Bronchial epithelial cell (primary cell): ENCODE data around the gene MCM3AP. TPM values are rescaled to one million over a fixed set of nuclear protein-coding genes. Genes with fewer than 3 reads are reported as not detected.

ENCODE experiments used
- DNase-seq: peaks from one replicate; pipeline ENCODE4 v3.0.0-alpha.2; 2010; ENCODE audit warnings: low read depth
- FAIRE-seq: peaks from 2 replicates; lab custom pipeline; 2011; peaks lifted over from hg19 to GRCh38; lab: Jason Lieb, UNC
- H3K27me3 ChIP-seq: 2 replicates; pipeline ENCODE4 v1.5.1; 2011; ENCODE audit warnings: low read length; ENCODE audit not compliant: control insufficient read depth, insufficient read depth
- H3K36me3 ChIP-seq: 2 replicates; pipeline ENCODE4 v1.5.1; 2011; ENCODE audit warnings: low read length; ENCODE audit not compliant: control insufficient read depth, insufficient read depth
- H3K4me3 ChIP-seq: 2 replicates; pipeline ENCODE4 v1.5.1; 2011; ENCODE audit warnings: mild to moderate bottlenecking, low read depth, low read length, control low read depth
- CTCF ChIP-seq: IDR thresholded peaks from 2 replicates; pipeline ENCODE4 v1.5.1; 2011; ENCODE audit warnings: mild to moderate bottlenecking, moderate library complexity, low read length, control low read depth, inconsistent platforms; ENCODE audit not compliant: insufficient read depth, severe bottlenecking
- total RNA-seq: library from RNA; depleted of rRNA; stranded (reverse); fragments of >200 nt; gene quantifications from 2 replicates; pipeline ENCODE4 v1.2.1, GENCODE V29; 2014

The MCM3AP gene
- total RNA-seq, 1 donor from 2014 or later: 70.8 TPM

GRCh38 chr21:46326110-46326703 lies 40.8 kb upstream of the MCM3AP start:
- Histone ChIP-seq H3K27me3 (no peaks in the 10 kb centered on the region), H3K36me3 (peaks cover 6% of the 10 kb centered on the region), H3K4me3 (no peak overlapping the region)
- FAIRE-seq (no peak), DNase-seq (no peak)
- peak; percentile 10 for TF ChIP-seq CTCF

GRCh38 chr21:46325073-46325912 lies 39.9 kb upstream of the MCM3AP start:
- peak; percentile 57 for TF ChIP-seq CTCF
- DNase-seq (peak; percentile 50), FAIRE-seq (no peak)
- peaks cover 6% of the 10 kb centered on the region for H3K36me3 ChIP-seq
- peak overlapping the region; percentile 94 for H3K4me3 ChIP-seq
- H3K27me3 ChIP-seq: no peaks in the 10 kb centered on the region

GRCh38 chr21:46324390-46325072 lies 39.1 kb upstream of the MCM3AP start:
- no peak for TF ChIP-seq CTCF
- DNase-seq (peak; percentile 30), FAIRE-seq (no peak)
- Histone ChIP-seq H3K4me3 (peak overlapping the region; percentile 94), H3K36me3 (peaks cover 3% of the 10 kb centered on the region), H3K27me3 (no peaks in the 10 kb centered on the region)

GRCh38 chr21:46323710-46324389 lies 38.4 kb upstream of the MCM3AP start, which contains the start of the genes C21orf58 and PCNT:
Gene C21orf58 (minus strand): TSS chr21:46323870. CDS start chr21:46322738, 1,132 bp downstream.
Gene PCNT (plus strand): TSS chr21:46324156. CDS start chr21:46324229, 73 bp downstream.
- peak within 1 kb of the TSS; percentile 94 for H3K4me3 ChIP-seq
- H3K27me3 ChIP-seq: no peaks in the 10 kb centered on the region
- DNase-seq (peak; percentile 91), FAIRE-seq (no peak)
- TF ChIP-seq CTCF: no peak
- H3K36me3 ChIP-seq: peaks cover 3% of the 10 kb centered on the region

GRCh38 chr21:46323227-46323709 lies 37.9 kb upstream of the MCM3AP start:
- TF ChIP-seq CTCF: no peak
- FAIRE-seq: no peak
- DNase-seq: no peak

More at GRCh38 chr21:46323227-46323709, 37.9 kb upstream of the MCM3AP start:
- H3K27me3 ChIP-seq: no peaks in the 10 kb centered on the region
- peaks cover 2% of the 10 kb centered on the region for H3K36me3 ChIP-seq
- peak overlapping the region; percentile 94 for H3K4me3 ChIP-seq
